PC-9 (cell line): Measurements from ENCODE around the gene EDN1.

Experiments
- EZH2 ChIP-seq: fragments of 200-600 bp; sonication (generic); IDR thresholded peaks from 2 replicates; pipeline ENCODE4 v1.8.0; 2017; ENCODE audit warnings: antibody characterized with exemption, low read depth
- TF ChIP-seq, protein P1 (sequence below): fragments of 200-600 bp; sonication (generic); conservative IDR thresholded peaks from 2 replicates; pipeline ENCODE4 v1.6.1; 2017; ENCODE audit warnings: mixed run types, antibody characterized with exemption, mild to moderate bottlenecking, moderate library complexity

DNA sequence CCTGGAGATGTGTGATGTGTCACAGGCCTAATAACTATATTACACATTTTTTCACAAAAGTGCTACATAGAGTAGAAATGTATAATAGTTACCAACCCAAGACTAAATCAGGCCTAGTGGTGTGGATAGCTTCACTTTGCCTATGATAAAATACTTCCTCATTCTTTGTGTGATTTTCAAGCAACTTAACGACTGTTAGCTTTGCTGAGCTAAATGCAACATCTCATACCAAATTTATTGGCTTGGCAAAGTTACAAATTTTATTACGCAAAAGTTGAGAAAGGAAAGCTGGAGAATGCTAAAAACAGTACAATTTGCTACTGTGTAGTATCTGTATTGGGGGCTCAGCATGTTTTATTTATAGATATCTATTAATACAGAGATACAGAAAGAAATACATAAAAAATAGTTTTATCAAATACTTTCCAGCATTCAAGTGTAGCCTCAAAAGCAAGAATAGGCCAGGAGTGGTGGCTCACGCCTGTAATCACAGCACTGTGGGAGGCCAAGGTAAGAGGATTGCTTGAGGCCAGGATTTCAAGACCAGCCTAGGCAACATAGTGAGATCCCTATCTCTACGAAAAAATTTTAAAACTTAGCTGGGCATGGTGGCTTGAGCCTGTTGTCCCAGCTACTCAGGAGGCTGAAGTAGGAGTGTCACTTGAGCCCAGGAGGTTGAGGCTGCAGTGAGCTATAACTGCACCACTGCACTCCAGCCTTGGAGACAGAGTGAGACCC, 3.6 kb upstream of the EDN1 start:
- TF ChIP-seq, protein P1, sequence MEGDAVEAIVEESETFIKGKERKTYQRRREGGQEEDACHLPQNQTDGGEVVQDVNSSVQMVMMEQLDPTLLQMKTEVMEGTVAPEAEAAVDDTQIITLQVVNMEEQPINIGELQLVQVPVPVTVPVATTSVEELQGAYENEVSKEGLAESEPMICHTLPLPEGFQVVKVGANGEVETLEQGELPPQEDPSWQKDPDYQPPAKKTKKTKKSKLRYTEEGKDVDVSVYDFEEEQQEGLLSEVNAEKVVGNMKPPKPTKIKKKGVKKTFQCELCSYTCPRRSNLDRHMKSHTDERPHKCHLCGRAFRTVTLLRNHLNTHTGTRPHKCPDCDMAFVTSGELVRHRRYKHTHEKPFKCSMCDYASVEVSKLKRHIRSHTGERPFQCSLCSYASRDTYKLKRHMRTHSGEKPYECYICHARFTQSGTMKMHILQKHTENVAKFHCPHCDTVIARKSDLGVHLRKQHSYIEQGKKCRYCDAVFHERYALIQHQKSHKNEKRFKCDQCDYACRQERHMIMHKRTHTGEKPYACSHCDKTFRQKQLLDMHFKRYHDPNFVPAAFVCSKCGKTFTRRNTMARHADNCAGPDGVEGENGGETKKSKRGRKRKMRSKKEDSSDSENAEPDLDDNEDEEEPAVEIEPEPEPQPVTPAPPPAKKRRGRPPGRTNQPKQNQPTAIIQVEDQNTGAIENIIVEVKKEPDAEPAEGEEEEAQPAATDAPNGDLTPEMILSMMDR: no peak
- TF ChIP-seq EZH2: no peak
